WTC11 (cell line): ENCODE measurements around the gene PRDM15. TPM values are rescaled to one million over a fixed set of nuclear protein-coding genes. Genes with fewer than 3 reads are reported as not detected.
A peak's percentile ranks its signal among the peaks of the same experiment; 100 is the strongest.

Experiments used
- ATAC-seq: fragments of 200-7000 bp; cut with Tn5 transposase; 2 replicates; pipeline ENCODE4 v1.10.0; 2021; ENCODE audit warnings: mild to moderate bottlenecking, moderate library complexity
- CTCF ChIA-PET: fragments of 300-600 bp; sonication (Branson Sonifier 250); formaldehyde crosslinking; loops from one replicate; lab custom pipeline; 2021; ENCODE audit warnings: antibody characterized with exemption; lab: Charles Lee
- POLR2A ChIA-PET: fragments of 350-600 bp; sonication (Branson Sonifier 250); formaldehyde crosslinking; loops from one replicate; lab custom pipeline; 2021; ENCODE audit warnings: antibody characterized with exemption; lab: Charles Lee
- DNase-seq: peaks from one replicate; pipeline ENCODE4 v3.0.0; 2021; ENCODE audit warnings: low spot score
- H3K27ac Mint-ChIP-seq: 2 replicates; pipeline ENCODE4 v1.8.0; 2021; ENCODE audit warnings: mixed read lengths
- H3K27me3 Mint-ChIP-seq: 2 replicates; pipeline ENCODE4 v1.8.0; 2021; ENCODE audit warnings: low read depth, mild to moderate bottlenecking, moderate library complexity, mixed read lengths
- H3K36me3 Mint-ChIP-seq: 2 replicates; pipeline ENCODE4 v1.8.0; 2021; ENCODE audit warnings: mixed read lengths
- H3K4me1 Mint-ChIP-seq: 2 replicates; pipeline ENCODE4 v1.8.0; 2022; ENCODE audit warnings: mixed read lengths
- H3K4me3 Mint-ChIP-seq: 2 replicates; pipeline ENCODE4 v1.8.0; 2021; ENCODE audit warnings: mild to moderate bottlenecking, moderate library complexity, mixed read lengths
- H3K9me3 Mint-ChIP-seq: 2 replicates; pipeline ENCODE4 v1.8.0; 2021; ENCODE audit warnings: mixed read lengths
- ATF6 ChIP-seq: sonication (generic); formaldehyde crosslinking; IDR thresholded peaks from 2 replicates; pipeline ENCODE4 v1.8.1; 2023; ENCODE audit warnings: mild to moderate bottlenecking, missing genetic modification reagents
- CBFB ChIP-seq: sonication (generic); formaldehyde crosslinking; IDR thresholded peaks from 2 replicates; pipeline ENCODE4 v1.8.1; 2022; ENCODE audit warnings: mild to moderate bottlenecking, low read depth, missing genetic modification reagents
- CREB1 ChIP-seq: sonication (generic); formaldehyde crosslinking; IDR thresholded peaks from 2 replicates; pipeline ENCODE4 v1.8.0; 2023; ENCODE audit warnings: mild to moderate bottlenecking, missing genetic modification reagents
- CREM ChIP-seq: sonication (generic); formaldehyde crosslinking; IDR thresholded peaks from 2 replicates; pipeline ENCODE4 v1.8.1; 2022; ENCODE audit warnings: mild to moderate bottlenecking, missing genetic modification reagents, moderate library complexity
- EMX1 ChIP-seq: fragments of 250-450 bp; sonication (Bioruptor Pico); IDR thresholded peaks from 2 replicates; pipeline ENCODE4 v1.8.0; 2021; ENCODE audit warnings: mild to moderate bottlenecking
- ESRRA ChIP-seq: sonication (generic); formaldehyde crosslinking; IDR thresholded peaks from 2 replicates; pipeline ENCODE4 v1.8.1; 2022; ENCODE audit warnings: mild to moderate bottlenecking, missing genetic modification reagents, borderline replicate concordance
- ETV6 ChIP-seq: sonication (generic); formaldehyde crosslinking; IDR thresholded peaks from 2 replicates; pipeline ENCODE4 v1.8.1; 2022; ENCODE audit warnings: mild to moderate bottlenecking, missing genetic modification reagents
- FOXJ3 ChIP-seq: sonication (generic); formaldehyde crosslinking; IDR thresholded peaks from 2 replicates; pipeline ENCODE4 v1.9.0; 2021; ENCODE audit warnings: missing genetic modification reagents, mild to moderate bottlenecking, borderline replicate concordance
- FOXK1 ChIP-seq: sonication (generic); formaldehyde crosslinking; IDR thresholded peaks from 2 replicates; pipeline ENCODE4 v1.8.0; 2022; ENCODE audit warnings: mild to moderate bottlenecking, moderate library complexity, missing genetic modification reagents
- FOXP4 ChIP-seq: sonication (generic); formaldehyde crosslinking; IDR thresholded peaks from 2 replicates; pipeline ENCODE4 v1.8.0; 2022; ENCODE audit warnings: mild to moderate bottlenecking, missing genetic modification reagents
- GABPB1 ChIP-seq: sonication (generic); formaldehyde crosslinking; IDR thresholded peaks from 2 replicates; pipeline ENCODE4 v1.8.1; 2023; ENCODE audit warnings: mild to moderate bottlenecking, missing genetic modification reagents
- MAX ChIP-seq: sonication (generic); formaldehyde crosslinking; IDR thresholded peaks from 2 replicates; pipeline ENCODE4 v1.8.0; 2022; ENCODE audit warnings: mild to moderate bottlenecking, missing genetic modification reagents
- OVOL2 ChIP-seq: fragments of 250-450 bp; sonication (Bioruptor Pico); IDR thresholded peaks from 2 replicates; pipeline ENCODE4 v1.9.0; 2021; ENCODE audit warnings: mild to moderate bottlenecking, borderline replicate concordance
- RELA ChIP-seq: sonication (generic); formaldehyde crosslinking; IDR thresholded peaks from 2 replicates; pipeline ENCODE4 v1.8.1; 2022; ENCODE audit warnings: missing genetic modification reagents, mild to moderate bottlenecking, borderline replicate concordance
- RORB ChIP-seq: fragments of 250-450 bp; sonication (Bioruptor Pico); IDR thresholded peaks from 2 replicates; pipeline ENCODE4 v1.9.0; 2021; ENCODE audit warnings: mild to moderate bottlenecking
- SMAD3 ChIP-seq: sonication (generic); formaldehyde crosslinking; IDR thresholded peaks from 2 replicates; pipeline ENCODE4 v1.8.0; 2022; ENCODE audit warnings: missing genetic modification reagents, mild to moderate bottlenecking, borderline replicate concordance
- TEAD4 ChIP-seq: sonication (generic); formaldehyde crosslinking; IDR thresholded peaks from 2 replicates; pipeline ENCODE4 v1.8.0; 2022; ENCODE audit warnings: mild to moderate bottlenecking, missing genetic modification reagents
- TP53 ChIP-seq: sonication (generic); formaldehyde crosslinking; IDR thresholded peaks from 2 replicates; pipeline ENCODE4 v1.8.1; 2023; ENCODE audit warnings: mild to moderate bottlenecking, missing genetic modification reagents
- ZNF121 ChIP-seq: sonication (generic); formaldehyde crosslinking; IDR thresholded peaks from 2 replicates; pipeline ENCODE4 v1.8.0; 2023; ENCODE audit warnings: missing genetic modification reagents
- ZNF219 ChIP-seq: sonication (generic); formaldehyde crosslinking; IDR thresholded peaks from 2 replicates; pipeline ENCODE4 v1.8.0; 2023; ENCODE audit warnings: missing genetic modification reagents, mild to moderate bottlenecking, borderline replicate concordance
- ZNF416 ChIP-seq: fragments of 250-450 bp; sonication (Bioruptor Pico); IDR thresholded peaks from 2 replicates; pipeline ENCODE4 v1.9.0; 2021; ENCODE audit warnings: mild to moderate bottlenecking, inconsistent platforms
- ZNF423 ChIP-seq: fragments of 250-450 bp; sonication (Bioruptor Pico); IDR thresholded peaks from 2 replicates; pipeline ENCODE4 v2.1.2; 2022; ENCODE audit warnings: mild to moderate bottlenecking, moderate library complexity
- total RNA-seq: library from RNA; stranded (reverse); gene quantifications from 3 replicates; pipeline ENCODE4 v1.2.3, GENCODE V29; 2021
- TF ChIP-seq, protein P1 (sequence below): sonication (generic); formaldehyde crosslinking; IDR thresholded peaks from 2 replicates; pipeline ENCODE4 v1.8.0; 2023; ENCODE audit warnings: mild to moderate bottlenecking, missing genetic modification reagents
- TF ChIP-seq, protein P2 (sequence below): fragments of 250-450 bp; sonication (Bioruptor Pico); IDR thresholded peaks from 2 replicates; pipeline ENCODE4 v1.8.0; 2021; ENCODE audit warnings: mild to moderate bottlenecking
- TF ChIP-seq, protein P3 (sequence below): sonication (generic); formaldehyde crosslinking; IDR thresholded peaks from 2 replicates; pipeline ENCODE4 v1.8.0; 2023; ENCODE audit warnings: missing genetic modification reagents, mild to moderate bottlenecking, borderline replicate concordance

The PRDM15 gene
- total RNA-seq, 1 experiment from 2014 or later, result 12.9 TPM

DNA sequence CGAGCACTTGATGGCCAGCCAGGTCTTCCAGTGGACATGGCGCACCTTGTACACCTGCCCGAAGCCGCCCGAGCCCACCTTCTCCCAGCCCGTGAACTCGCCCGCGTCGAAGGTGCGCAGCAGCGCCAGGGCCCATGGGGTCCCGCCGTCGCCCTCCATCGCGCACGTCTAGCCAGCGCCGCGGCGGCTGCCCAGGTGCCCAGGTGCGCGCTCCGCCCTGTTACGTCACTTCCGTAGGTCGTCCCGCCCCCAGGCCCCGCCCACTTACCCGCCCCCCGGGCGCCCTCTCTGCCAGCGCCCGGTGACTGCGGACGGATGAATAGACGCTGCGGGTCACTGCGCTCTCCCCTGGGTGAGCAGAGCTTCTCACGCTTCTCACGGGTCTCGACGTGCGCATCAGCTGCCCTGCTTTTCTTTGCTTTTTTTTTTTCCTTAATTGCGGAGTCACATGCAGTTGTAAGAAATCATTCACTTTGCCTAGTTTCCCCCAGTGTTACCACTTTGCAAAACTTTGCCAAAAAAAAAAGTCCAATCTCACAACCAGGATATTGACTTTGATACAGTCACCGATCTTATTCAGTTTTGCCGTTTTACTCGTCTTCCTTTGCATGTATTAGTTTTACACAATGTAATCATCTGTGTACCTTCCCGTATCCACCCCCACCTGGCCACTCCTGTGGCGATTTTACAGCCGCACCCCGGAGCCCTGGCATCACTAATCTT lies 112.1 kb downstream of the PRDM15 start, which contains the start of gene RIPK4:
Gene RIPK4, minus strand, starts transcription at position 170 of the 723 bp plus-strand sequence. Its CDS starts 11 bp downstream, at position 159.
- peak; percentile 90 for DNase-seq
- POLR2A ChIA-PET, result no interaction called here
- Mint-ChIP-seq H3K4me1 (peaks cover 77% of the 10 kb centered on the region), H3K9me3 (no peaks in the 10 kb centered on the region), H3K27me3 (peaks cover 90% of the 10 kb centered on the region), H3K4me3 (peak within 1 kb of the TSS; percentile 83), H3K36me3 (no peaks in the 10 kb centered on the region), H3K27ac (peak within 1 kb of the TSS; percentile 55; the same call in 1 of the 2 replicates)
- ATAC-seq, result peak; percentile 38
- CTCF ChIA-PET, result interaction anchor here (1.2 to 14.5 kb wide), 4 partner anchors 11 to 155 kb away, joined by 3 to 207 read pairs (median 50); no protein-coding TSS in a partner anchor
- TF ChIP-seq, protein P1, sequence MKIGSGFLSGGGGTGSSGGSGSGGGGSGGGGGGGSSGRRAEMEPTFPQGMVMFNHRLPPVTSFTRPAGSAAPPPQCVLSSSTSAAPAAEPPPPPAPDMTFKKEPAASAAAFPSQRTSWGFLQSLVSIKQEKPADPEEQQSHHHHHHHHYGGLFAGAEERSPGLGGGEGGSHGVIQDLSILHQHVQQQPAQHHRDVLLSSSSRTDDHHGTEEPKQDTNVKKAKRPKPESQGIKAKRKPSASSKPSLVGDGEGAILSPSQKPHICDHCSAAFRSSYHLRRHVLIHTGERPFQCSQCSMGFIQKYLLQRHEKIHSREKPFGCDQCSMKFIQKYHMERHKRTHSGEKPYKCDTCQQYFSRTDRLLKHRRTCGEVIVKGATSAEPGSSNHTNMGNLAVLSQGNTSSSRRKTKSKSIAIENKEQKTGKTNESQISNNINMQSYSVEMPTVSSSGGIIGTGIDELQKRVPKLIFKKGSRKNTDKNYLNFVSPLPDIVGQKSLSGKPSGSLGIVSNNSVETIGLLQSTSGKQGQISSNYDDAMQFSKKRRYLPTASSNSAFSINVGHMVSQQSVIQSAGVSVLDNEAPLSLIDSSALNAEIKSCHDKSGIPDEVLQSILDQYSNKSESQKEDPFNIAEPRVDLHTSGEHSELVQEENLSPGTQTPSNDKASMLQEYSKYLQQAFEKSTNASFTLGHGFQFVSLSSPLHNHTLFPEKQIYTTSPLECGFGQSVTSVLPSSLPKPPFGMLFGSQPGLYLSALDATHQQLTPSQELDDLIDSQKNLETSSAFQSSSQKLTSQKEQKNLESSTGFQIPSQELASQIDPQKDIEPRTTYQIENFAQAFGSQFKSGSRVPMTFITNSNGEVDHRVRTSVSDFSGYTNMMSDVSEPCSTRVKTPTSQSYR (CRISPR knock-in tag), result 0 out of 2 replicates have a peak, but pooled peaks have one; percentile 56
- peak; percentile 85 for TF ChIP-seq MAX (CRISPR knock-in tag)
- TF ChIP-seq RORB, result no peak
- TF ChIP-seq FOXJ3 (CRISPR knock-in tag), result no peak
- TF ChIP-seq ZNF219 (CRISPR knock-in tag), result peak; percentile 37; the same call in 1 of the 2 replicates
- peak; percentile 73; the same call in 1 of the 2 replicates for TF ChIP-seq SMAD3 (CRISPR knock-in tag)
- TF ChIP-seq CREM (CRISPR knock-in tag), result peak; percentile 51; the same call in 1 of the 2 replicates
- TF ChIP-seq, protein P2, sequence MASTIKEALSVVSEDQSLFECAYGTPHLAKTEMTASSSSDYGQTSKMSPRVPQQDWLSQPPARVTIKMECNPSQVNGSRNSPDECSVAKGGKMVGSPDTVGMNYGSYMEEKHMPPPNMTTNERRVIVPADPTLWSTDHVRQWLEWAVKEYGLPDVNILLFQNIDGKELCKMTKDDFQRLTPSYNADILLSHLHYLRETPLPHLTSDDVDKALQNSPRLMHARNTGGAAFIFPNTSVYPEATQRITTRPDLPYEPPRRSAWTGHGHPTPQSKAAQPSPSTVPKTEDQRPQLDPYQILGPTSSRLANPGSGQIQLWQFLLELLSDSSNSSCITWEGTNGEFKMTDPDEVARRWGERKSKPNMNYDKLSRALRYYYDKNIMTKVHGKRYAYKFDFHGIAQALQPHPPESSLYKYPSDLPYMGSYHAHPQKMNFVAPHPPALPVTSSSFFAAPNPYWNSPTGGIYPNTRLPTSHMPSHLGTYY (CRISPR knock-in tag), result no peak
- TF ChIP-seq ZNF423 (CRISPR knock-in tag), result peak; percentile 81
- TF ChIP-seq FOXP4 (CRISPR knock-in tag), result peak; percentile 57; the same call in 1 of the 2 replicates
- no peak for TF ChIP-seq OVOL2 (CRISPR knock-in tag)
- no peak for TF ChIP-seq TEAD4 (CRISPR knock-in tag)
- no peak for TF ChIP-seq ETV6 (CRISPR knock-in tag)
- peak; percentile 75; the same call in 1 of the 2 replicates for TF ChIP-seq FOXK1 (CRISPR knock-in tag)
- no peak for TF ChIP-seq RELA (CRISPR knock-in tag)
- no peak; the same call in 1 of the 2 replicates for TF ChIP-seq ESRRA (CRISPR knock-in tag)
- TF ChIP-seq, protein P3, sequence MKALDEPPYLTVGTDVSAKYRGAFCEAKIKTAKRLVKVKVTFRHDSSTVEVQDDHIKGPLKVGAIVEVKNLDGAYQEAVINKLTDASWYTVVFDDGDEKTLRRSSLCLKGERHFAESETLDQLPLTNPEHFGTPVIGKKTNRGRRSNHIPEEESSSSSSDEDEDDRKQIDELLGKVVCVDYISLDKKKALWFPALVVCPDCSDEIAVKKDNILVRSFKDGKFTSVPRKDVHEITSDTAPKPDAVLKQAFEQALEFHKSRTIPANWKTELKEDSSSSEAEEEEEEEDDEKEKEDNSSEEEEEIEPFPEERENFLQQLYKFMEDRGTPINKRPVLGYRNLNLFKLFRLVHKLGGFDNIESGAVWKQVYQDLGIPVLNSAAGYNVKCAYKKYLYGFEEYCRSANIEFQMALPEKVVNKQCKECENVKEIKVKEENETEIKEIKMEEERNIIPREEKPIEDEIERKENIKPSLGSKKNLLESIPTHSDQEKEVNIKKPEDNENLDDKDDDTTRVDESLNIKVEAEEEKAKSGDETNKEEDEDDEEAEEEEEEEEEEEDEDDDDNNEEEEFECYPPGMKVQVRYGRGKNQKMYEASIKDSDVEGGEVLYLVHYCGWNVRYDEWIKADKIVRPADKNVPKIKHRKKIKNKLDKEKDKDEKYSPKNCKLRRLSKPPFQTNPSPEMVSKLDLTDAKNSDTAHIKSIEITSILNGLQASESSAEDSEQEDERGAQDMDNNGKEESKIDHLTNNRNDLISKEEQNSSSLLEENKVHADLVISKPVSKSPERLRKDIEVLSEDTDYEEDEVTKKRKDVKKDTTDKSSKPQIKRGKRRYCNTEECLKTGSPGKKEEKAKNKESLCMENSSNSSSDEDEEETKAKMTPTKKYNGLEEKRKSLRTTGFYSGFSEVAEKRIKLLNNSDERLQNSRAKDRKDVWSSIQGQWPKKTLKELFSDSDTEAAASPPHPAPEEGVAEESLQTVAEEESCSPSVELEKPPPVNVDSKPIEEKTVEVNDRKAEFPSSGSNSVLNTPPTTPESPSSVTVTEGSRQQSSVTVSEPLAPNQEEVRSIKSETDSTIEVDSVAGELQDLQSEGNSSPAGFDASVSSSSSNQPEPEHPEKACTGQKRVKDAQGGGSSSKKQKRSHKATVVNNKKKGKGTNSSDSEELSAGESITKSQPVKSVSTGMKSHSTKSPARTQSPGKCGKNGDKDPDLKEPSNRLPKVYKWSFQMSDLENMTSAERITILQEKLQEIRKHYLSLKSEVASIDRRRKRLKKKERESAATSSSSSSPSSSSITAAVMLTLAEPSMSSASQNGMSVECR, result 0 out of 2 replicates have a peak, but pooled peaks have one; percentile 39
- TF ChIP-seq CBFB (CRISPR knock-in tag), result no peak
- no peak for TF ChIP-seq ZNF121 (CRISPR knock-in tag)
- peak; percentile 32; the same call in 1 of the 2 replicates for TF ChIP-seq TP53 (CRISPR knock-in tag)
- TF ChIP-seq EMX1, result no peak
- TF ChIP-seq CREB1 (CRISPR knock-in tag), result no peak
- 0 out of 2 replicates have a peak, but pooled peaks have one; percentile 17 for TF ChIP-seq ATF6 (CRISPR knock-in tag)
- TF ChIP-seq GABPB1, result peak; percentile 51; the same call in 1 of the 2 replicates
- 0 out of 2 replicates have a peak, but pooled peaks have one; percentile 80 for TF ChIP-seq ZNF416
